ENCODE data around the gene LRRC1.

GRCh38 chr6:53929041-53929820 is 134.4 kb downstream of the LRRC1 start:
- TF ChIP-seq REST (IDR thresholded peaks at IDR 0.05; ENCODE audit: insufficient read depth in 1 of 2, low read depth in 2 of 2, low read length in 2 of 2) (no peak), POLR2AphosphoS5 (IDR thresholded peaks at IDR 0.05; ENCODE audit: low read depth, low read length) (no peak)
